GM12865 (cell line): Measurements from ENCODE around the gene ZNF112.
A peak's percentile ranks its signal among the peaks of the same experiment; 100 is the strongest.
"Not testable (repeated sequence)": the region's sequence is repeated elsewhere in the genome, so short reads cannot be mapped to it uniquely, and the experiment has no call there.

Experiments
- DNase-seq: peaks from one replicate; pipeline ENCODE4 v3.0.0; 2010; ENCODE audit warnings: low read depth
- H3K4me3 ChIP-seq: 2 replicates; pipeline ENCODE4 v1.5.1; 2011; ENCODE audit warnings: mild to moderate bottlenecking, low read depth, low read length, control low read depth
- TF ChIP-seq, protein P1 (sequence below): IDR thresholded peaks from 2 replicates; pipeline ENCODE4 v1.5.1; 2011; ENCODE audit warnings: low read length, control low read depth, low read depth, inconsistent platforms; ENCODE audit not compliant: insufficient read depth; ENCODE audit errors: missing control alignments

The ZNF112 gene

GRCh38 chr19:44356383-44357111 lies at the start of gene ZNF112:
ZNF112 (minus strand) TSS chr19:44356680; CDS start chr19:44340539, 16,141 bp downstream.
- TF ChIP-seq, protein P1, sequence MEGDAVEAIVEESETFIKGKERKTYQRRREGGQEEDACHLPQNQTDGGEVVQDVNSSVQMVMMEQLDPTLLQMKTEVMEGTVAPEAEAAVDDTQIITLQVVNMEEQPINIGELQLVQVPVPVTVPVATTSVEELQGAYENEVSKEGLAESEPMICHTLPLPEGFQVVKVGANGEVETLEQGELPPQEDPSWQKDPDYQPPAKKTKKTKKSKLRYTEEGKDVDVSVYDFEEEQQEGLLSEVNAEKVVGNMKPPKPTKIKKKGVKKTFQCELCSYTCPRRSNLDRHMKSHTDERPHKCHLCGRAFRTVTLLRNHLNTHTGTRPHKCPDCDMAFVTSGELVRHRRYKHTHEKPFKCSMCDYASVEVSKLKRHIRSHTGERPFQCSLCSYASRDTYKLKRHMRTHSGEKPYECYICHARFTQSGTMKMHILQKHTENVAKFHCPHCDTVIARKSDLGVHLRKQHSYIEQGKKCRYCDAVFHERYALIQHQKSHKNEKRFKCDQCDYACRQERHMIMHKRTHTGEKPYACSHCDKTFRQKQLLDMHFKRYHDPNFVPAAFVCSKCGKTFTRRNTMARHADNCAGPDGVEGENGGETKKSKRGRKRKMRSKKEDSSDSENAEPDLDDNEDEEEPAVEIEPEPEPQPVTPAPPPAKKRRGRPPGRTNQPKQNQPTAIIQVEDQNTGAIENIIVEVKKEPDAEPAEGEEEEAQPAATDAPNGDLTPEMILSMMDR = no peak
- H3K4me3 ChIP-seq = no peak within 1 kb of the TSS
- peak; percentile 33 for DNase-seq

DNA sequence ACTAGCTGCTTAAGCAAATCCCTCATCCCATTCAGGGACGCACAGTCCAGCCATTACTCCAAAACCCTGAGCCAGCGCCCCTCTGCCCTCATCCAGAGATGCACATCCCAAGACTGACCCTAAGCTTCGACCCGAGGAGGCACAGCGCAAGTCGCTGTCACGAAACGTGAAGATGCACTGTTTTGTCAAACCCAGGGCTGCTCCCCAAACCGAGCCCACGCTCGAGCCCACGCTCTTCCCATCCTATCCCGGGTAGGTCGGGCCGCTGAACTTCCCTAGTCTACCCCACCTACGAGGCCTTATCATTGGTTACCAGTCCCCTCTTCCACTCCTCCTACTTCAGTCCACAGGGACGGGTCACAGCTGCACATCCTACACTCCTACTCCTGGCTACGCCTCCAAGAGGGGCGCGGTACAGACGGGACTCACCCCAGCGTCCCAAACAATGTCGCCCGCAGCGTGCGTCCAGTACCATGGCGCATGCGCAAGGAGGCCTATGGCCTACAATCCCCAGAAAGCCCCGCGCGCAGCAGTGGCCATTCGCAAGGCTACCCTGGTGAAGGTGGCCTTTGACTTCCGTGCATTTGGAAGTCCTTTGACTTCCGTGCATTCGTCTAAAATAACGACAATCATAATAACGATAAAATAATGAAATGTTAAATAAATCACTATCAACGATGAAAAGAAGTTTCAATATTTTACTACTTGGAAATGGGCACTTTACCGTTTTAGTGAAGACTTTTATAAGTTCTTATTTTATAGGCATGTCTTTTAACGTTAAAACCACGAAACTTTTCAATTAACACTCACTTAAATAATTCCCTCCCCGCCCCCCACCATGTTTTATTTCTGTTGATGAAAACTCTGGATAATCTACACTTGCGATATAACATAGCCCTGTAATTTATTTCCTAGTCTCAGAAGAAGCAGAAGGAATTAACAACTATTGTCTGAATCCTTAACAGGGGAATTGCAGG lies 44.9 kb upstream of the ZNF112 start, which contains the start of gene ZNF285:
Gene ZNF285 (minus strand): TSS at position 470 of the 977 bp plus-strand sequence. CDS start 4,395 bp downstream, outside the sequence.
- TF ChIP-seq, protein P1 = no peak
- peak; percentile 30 for DNase-seq
- H3K4me3 ChIP-seq = no peak within 1 kb of the TSS

GRCh38 chr19:44389268-44389667 lies 32.8 kb upstream of the ZNF112 start:
- DNase-seq, H3K4me3 ChIP-seq: not testable (repeated sequence)

DNA sequence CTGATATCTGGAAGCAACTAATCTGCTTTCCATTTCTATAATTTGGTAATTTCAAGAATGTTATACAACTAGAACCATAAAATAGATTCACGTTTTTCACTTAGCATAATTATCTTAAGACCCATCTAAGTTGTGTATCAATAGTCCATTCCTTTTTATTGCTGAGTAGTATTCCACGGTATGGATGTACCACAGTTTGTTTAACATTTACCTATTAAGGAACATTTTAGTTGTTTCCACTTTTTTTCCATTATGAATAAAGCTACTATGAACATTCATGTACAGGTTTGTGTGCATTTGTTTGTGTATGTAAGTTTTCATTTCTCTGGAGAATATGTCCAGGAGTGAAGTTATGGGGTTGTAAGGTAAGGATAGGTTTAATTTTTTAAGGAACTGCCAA lies 18.3 kb upstream of the ZNF112 start:
- no peak for DNase-seq
- TF ChIP-seq, protein P1 = no peak
- H3K4me3 ChIP-seq = no peak overlapping the region

- no peak for DNase-seq
- H3K4me3 ChIP-seq = no peak overlapping the region
- TF ChIP-seq, protein P1 = no peak
Observed at GRCh38 chr19:44371815-44372480, 15.5 kb upstream of the ZNF112 start.

GRCh38 chr19:44367024-44367423 lies 10.5 kb upstream of the ZNF112 start:
- no peak for DNase-seq
- TF ChIP-seq, protein P1 = no peak
- no peak overlapping the region for H3K4me3 ChIP-seq
